ENCODE measurements around the gene GMEB1. TPM values are rescaled to one million over a fixed set of nuclear protein-coding genes. Genes with fewer than 3 reads are reported as not detected.
"Not testable (repeated sequence)": the region's sequence is repeated elsewhere in the genome, so short reads cannot be mapped to it uniquely, and the experiment has no call there.

The GMEB1 gene
- total and polyA plus RNA-seq, 2 experiments from 2014 or later: 6.9 to 8.2 TPM

DNA sequence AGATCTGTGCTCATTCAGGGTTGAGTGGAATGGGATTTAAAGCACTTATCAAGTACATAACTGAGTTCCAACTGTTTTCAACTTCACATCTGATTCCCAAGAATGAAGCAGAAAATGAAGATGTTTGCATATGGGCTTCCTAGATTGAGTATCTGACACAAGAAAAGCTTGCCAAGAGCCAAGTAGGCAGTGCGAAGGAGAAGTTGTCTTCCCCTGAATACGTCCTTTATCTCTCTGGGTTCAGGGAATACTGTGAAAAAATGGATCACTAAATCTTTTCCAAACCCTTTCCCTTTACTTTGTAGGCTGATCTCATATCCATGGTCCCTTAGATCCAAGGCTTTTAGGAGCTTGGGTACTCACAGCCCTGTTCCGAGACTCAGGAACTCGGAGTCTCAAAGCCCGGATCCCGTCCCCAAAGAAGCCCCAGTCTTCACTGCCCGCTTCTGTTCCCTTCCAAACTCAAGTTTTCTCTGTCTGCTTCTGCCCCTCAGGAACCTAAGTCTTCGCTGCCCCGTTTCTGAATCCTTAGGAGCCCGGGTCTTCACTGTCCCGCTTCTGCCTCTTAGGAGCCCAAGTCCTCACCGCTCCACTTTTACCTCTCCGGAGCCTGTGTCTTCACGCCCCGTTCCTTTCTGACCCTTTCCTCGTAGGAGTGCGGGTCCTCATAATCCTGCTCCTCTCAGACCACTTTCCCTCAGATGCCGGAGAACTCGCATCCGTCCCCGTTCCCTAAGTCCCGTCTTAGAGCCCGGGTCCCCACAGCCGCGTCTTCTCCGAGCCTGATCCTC is 26.3 kb upstream of the GMEB1 start:
- Histone ChIP-seq H3K36me3 (ENCODE audit: low read depth) (no peaks in the 10 kb centered on the region), H3K9ac (peak overlapping the region; percentile 94), H2AFZ (peak overlapping the region; percentile 98), H3F3A (ENCODE audit: insufficient read depth) (peaks cover 26% of the 10 kb centered on the region), H3K79me2 (ENCODE audit: insufficient read depth) (peaks cover 51% of the 10 kb centered on the region), H4K20me1 (ENCODE audit: insufficient read depth) (no peaks in the 10 kb centered on the region), H3K4me2 (ENCODE audit: unreplicated experiment) (peak overlapping the region; percentile 99), H3K4me1 (ENCODE audit: insufficient read depth) (peaks cover 20% of the 10 kb centered on the region), H3K9me3 (ENCODE audit: low read depth) (no peaks in the 10 kb centered on the region), H3K4me3 (peak overlapping the region; percentile 89), H3K9me2 (ENCODE audit: insufficient read depth) (no peaks in the 10 kb centered on the region), H3K27ac (peak overlapping the region; percentile 96), H3K27me3 (replicated peaks; ENCODE audit: insufficient read depth) (no peaks in the 10 kb centered on the region)
- TF ChIP-seq EZH2 (IDR thresholded peaks at IDR 0.05; ENCODE audit: insufficient read depth, poor library complexity, severe bottlenecking) (no peak), EZH2phosphoT487 (IDR thresholded peaks at IDR 0.05; ENCODE audit: insufficient read depth, low read depth) (no peak)
- in situ Hi-C loops (cut with MboI): no loop called here
- WGBS, 2 experiments (ENCODE audit: low coverage in 1 of 2, low lambda C conversion rate in 2 of 2, missing lambda C conversion rate in 2 of 2): 1 to 2% methylated on average over 26 of the region's 26 CpGs
- DNase-seq: peak; percentile 64

DNA sequence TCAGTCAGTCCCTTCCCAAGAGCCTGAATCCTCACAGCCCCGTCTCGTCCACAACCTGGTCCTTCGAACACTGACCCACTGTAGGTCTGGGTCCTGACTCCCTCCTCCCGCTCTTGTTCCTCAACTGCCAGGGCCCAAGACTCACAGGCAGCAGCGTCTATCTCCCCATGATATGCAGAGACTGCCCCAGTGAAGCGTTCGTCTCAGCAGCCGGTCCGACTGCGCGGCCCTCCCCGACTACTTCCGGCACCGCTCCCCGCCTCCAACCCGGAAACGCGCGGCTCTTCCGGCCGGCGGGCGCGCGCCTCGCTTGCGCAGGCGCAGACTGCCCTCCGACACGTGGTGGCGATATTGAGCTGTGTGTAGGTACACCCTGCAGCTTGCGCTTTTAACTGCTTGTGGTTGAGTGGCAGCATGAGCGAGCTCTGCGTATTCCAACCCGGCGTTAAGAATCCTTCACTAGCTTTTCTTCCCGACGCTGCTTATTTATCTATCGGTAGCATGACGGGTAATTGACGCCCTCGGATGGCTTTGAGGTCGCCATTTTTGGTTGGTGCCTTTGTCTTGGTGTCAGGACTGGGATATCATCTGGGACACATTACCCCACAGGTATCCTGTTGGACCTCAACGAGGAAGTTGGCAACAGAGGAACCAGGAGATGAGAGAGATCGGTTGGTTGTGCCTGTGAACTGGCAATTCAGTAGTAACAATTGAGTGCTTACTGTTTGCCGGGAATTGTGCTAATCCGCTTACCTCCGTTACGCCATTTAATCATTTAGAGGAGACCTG is 25.5 kb upstream of the GMEB1 start, which contains the start of gene TAF12:
Gene TAF12, minus strand, starts transcription at position 221 of the 789 bp plus-strand sequence. CDS start 20,986 bp downstream, outside the sequence.
- no peaks in the 10 kb centered on the region for H4K20me1 ChIP-seq (ENCODE audit: insufficient read depth)
- no peak for TF ChIP-seq EZH2 (IDR thresholded peaks at IDR 0.05; ENCODE audit: insufficient read depth, poor library complexity, severe bottlenecking)
- no peak for TF ChIP-seq EZH2phosphoT487 (IDR thresholded peaks at IDR 0.05; ENCODE audit: insufficient read depth, low read depth)
- peak within 1 kb of the TSS; percentile 99 for H3K4me2 ChIP-seq (ENCODE audit: unreplicated experiment)
- no peaks in the 10 kb centered on the region for H3K9me3 ChIP-seq (ENCODE audit: low read depth)
- no peaks in the 10 kb centered on the region for H3K9me2 ChIP-seq (ENCODE audit: insufficient read depth)
- peaks cover 26% of the 10 kb centered on the region for H3F3A ChIP-seq (ENCODE audit: insufficient read depth)
- H2AFZ ChIP-seq: peak within 1 kb of the TSS; percentile 98
- no peaks in the 10 kb centered on the region for H3K27me3 ChIP-seq (replicated peaks; ENCODE audit: insufficient read depth)
- peaks cover 26% of the 10 kb centered on the region for H3K4me1 ChIP-seq (ENCODE audit: insufficient read depth)
- in situ Hi-C loops (cut with MboI): no loop called here
- H3K4me3 ChIP-seq: peak within 1 kb of the TSS; percentile 89
- no peaks in the 10 kb centered on the region for H3K36me3 ChIP-seq (ENCODE audit: low read depth)
- DNase-seq: peak; percentile 98
- H3K9ac ChIP-seq: peak within 1 kb of the TSS; percentile 94
- WGBS, 2 experiments (ENCODE audit: low coverage in 1 of 2, low lambda C conversion rate in 2 of 2, missing lambda C conversion rate in 2 of 2): 1 to 2% methylated on average over 47 to 49 of the region's 49 CpGs
- H3K27ac ChIP-seq: peak within 1 kb of the TSS; percentile 96
- peaks cover 44% of the 10 kb centered on the region for H3K79me2 ChIP-seq (ENCODE audit: insufficient read depth)

GRCh38 chr1:28644494-28644893 is 24.1 kb upstream of the GMEB1 start:
- in situ Hi-C loops (cut with MboI): no loop called here
- Histone ChIP-seq H4K20me1 (ENCODE audit: insufficient read depth) (no peaks in the 10 kb centered on the region), H3K9me3 (ENCODE audit: low read depth) (no peaks in the 10 kb centered on the region), H3K4me2 (ENCODE audit: unreplicated experiment) (peak overlapping the region; percentile 98), H3K4me3 (peak overlapping the region; percentile 89), H3K9ac (peak overlapping the region; percentile 94), H3K27ac (peak overlapping the region; percentile 96), H3F3A (ENCODE audit: insufficient read depth) (peaks cover 33% of the 10 kb centered on the region), H3K79me2 (ENCODE audit: insufficient read depth) (peaks cover 36% of the 10 kb centered on the region), H3K27me3 (replicated peaks; ENCODE audit: insufficient read depth) (no peaks in the 10 kb centered on the region), H3K36me3 (ENCODE audit: low read depth) (no peaks in the 10 kb centered on the region), H2AFZ (peak overlapping the region; percentile 98), H3K9me2 (ENCODE audit: insufficient read depth) (no peaks in the 10 kb centered on the region), H3K4me1 (ENCODE audit: insufficient read depth) (peaks cover 29% of the 10 kb centered on the region)
- DNase-seq: no peak
- TF ChIP-seq EZH2 (IDR thresholded peaks at IDR 0.05; ENCODE audit: insufficient read depth, poor library complexity, severe bottlenecking) (no peak), EZH2phosphoT487 (IDR thresholded peaks at IDR 0.05; ENCODE audit: insufficient read depth, low read depth) (no peak)
- WGBS, 2 experiments (ENCODE audit: low coverage in 1 of 2, low lambda C conversion rate in 2 of 2, missing lambda C conversion rate in 2 of 2): 52 to 53% methylated on average over 3 of the region's 3 CpGs

- H3K4me2 ChIP-seq (ENCODE audit: unreplicated experiment); H3K9me3 ChIP-seq (ENCODE audit: low read depth); H3K9me2 ChIP-seq (ENCODE audit: insufficient read depth); H4K20me1 ChIP-seq (ENCODE audit: insufficient read depth); H3K27me3 ChIP-seq (replicated peaks; ENCODE audit: insufficient read depth); H3K27ac ChIP-seq; DNase-seq; H3K4me3 ChIP-seq; H3K9ac ChIP-seq; H3K36me3 ChIP-seq (ENCODE audit: low read depth); H2AFZ ChIP-seq; in situ Hi-C loops (cut with MboI): not testable (repeated sequence)
- H3K4me1 ChIP-seq (ENCODE audit: insufficient read depth): peaks cover 30% of the 10 kb centered on the region
- 96 to 97% methylated on average over 11 of the region's 11 CpGs for WGBS, 2 experiments (ENCODE audit: low coverage in 1 of 2, low lambda C conversion rate in 2 of 2, missing lambda C conversion rate in 2 of 2)
- peaks cover 27% of the 10 kb centered on the region for H3K79me2 ChIP-seq (ENCODE audit: insufficient read depth)
- peaks cover 42% of the 10 kb centered on the region for H3F3A ChIP-seq (ENCODE audit: insufficient read depth)
These were observed 23.2 kb upstream of the GMEB1 start for GRCh38 chr1:28645406-28645805.
